WERI-Rb-1 (cell line): ENCODE results near the gene ARAP3.

ENCODE experiments used
- DNase-seq: peaks from one replicate; pipeline ENCODE4 v3.0.0-alpha.2; 2020
- H3K27ac ChIP-seq: fragments of 250-450 bp; sonication (Bioruptor Pico); 2 replicates; pipeline ENCODE4 v1.5.1; 2020; ENCODE audit warnings: mild to moderate bottlenecking, moderate library complexity
- H3K27me3 ChIP-seq: fragments of 250-450 bp; sonication (Bioruptor Pico); 2 replicates; pipeline ENCODE4 v1.5.1; 2021; ENCODE audit warnings: mild to moderate bottlenecking, low read depth, moderate library complexity; ENCODE audit not compliant: insufficient read depth, severe bottlenecking
- H3K36me3 ChIP-seq: fragments of 250-450 bp; sonication (Bioruptor Pico); 2 replicates; pipeline ENCODE4 v1.5.1; 2020; ENCODE audit warnings: mild to moderate bottlenecking, moderate library complexity
- H3K4me3 ChIP-seq: 2 replicates; pipeline ENCODE4 v1.5.1; 2011; ENCODE audit warnings: low read depth, mild to moderate bottlenecking, control low read depth, low read length
- H3K9me3 ChIP-seq: fragments of 250-450 bp; sonication (Bioruptor Pico); 2 replicates; pipeline ENCODE4 v1.5.1; 2021; ENCODE audit warnings: mild to moderate bottlenecking, moderate library complexity; ENCODE audit not compliant: severe bottlenecking
- TF ChIP-seq, protein P1 (sequence below): IDR thresholded peaks from 2 replicates; pipeline ENCODE4 v1.5.1; 2011; ENCODE audit warnings: low read depth, mild to moderate bottlenecking, control low read depth, inconsistent platforms, low read length

Gene ARAP3

DNA sequence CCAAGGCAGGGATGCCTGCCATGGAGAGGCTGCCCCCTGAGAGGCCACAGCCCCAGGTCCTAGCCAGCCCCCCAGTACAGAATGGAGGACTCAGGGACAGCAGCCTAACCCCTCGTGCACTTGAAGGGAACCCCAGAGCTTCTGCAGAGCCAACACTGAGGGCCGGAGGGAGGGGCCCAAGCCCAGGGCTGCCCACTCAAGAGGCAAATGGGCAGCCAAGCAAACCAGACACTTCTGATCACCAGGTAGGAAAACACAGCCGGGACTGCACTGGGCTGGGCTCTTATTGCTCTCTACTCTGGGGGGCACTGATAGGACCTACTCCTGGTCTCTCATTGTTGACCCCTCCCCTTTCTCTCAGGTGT lies 42.0 kb downstream of the ARAP3 start:
- peaks cover 22% of the 10 kb centered on the region for H3K36me3 ChIP-seq
- H3K27ac ChIP-seq, result no peak overlapping the region; the same call in 1 of the 2 replicates

DNA sequence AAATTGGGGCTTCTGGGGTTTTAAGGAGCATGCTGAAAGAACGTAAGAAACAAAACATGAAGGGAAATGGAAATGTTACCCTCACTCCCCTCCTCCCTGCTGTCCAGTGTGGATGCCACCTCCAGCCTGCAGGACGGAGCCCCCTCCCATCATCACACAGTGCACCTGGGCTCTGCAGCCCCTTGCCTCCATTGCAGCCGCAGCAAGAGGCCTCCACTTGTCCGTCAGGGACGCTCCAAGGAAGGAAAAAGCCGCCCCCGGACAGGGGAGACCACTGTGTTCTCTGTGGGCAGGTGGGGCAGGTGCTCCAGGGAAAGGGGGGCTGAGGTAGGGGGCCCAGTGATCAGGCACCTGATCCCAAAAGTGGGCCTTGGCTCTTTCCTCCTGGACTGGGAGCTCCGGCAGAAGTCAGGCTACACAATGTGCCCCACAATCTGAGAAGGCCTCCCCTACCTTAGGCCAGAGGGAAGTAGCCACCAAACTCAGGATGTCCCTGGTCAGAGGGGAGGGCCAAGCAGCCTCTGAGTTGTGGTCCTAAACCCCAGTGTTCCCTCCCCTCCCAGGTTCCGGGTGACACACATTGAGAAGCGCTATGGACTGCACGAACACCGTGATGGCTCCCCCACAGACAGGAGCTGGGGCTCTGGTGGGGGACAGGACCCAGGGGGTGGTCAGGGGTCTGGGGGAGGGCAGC lies 42.5 kb downstream of the ARAP3 start:
- Histone ChIP-seq H3K27ac (no peak overlapping the region; the same call in 1 of the 2 replicates), H3K9me3 (no peaks in the 10 kb centered on the region), H3K4me3 (no peak overlapping the region), H3K36me3 (peaks cover 27% of the 10 kb centered on the region), H3K27me3 (no peaks in the 10 kb centered on the region)
- TF ChIP-seq, protein P1, sequence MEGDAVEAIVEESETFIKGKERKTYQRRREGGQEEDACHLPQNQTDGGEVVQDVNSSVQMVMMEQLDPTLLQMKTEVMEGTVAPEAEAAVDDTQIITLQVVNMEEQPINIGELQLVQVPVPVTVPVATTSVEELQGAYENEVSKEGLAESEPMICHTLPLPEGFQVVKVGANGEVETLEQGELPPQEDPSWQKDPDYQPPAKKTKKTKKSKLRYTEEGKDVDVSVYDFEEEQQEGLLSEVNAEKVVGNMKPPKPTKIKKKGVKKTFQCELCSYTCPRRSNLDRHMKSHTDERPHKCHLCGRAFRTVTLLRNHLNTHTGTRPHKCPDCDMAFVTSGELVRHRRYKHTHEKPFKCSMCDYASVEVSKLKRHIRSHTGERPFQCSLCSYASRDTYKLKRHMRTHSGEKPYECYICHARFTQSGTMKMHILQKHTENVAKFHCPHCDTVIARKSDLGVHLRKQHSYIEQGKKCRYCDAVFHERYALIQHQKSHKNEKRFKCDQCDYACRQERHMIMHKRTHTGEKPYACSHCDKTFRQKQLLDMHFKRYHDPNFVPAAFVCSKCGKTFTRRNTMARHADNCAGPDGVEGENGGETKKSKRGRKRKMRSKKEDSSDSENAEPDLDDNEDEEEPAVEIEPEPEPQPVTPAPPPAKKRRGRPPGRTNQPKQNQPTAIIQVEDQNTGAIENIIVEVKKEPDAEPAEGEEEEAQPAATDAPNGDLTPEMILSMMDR, result no peak
- DNase-seq, result no peak

More for the DNA sequence above, 42.0 kb downstream of the ARAP3 start:
- no peak overlapping the region for H3K4me3 ChIP-seq
- H3K27me3 ChIP-seq, result no peaks in the 10 kb centered on the region
- no peak for DNase-seq
- no peaks in the 10 kb centered on the region for H3K9me3 ChIP-seq
- TF ChIP-seq, protein P1, result no peak

DNA sequence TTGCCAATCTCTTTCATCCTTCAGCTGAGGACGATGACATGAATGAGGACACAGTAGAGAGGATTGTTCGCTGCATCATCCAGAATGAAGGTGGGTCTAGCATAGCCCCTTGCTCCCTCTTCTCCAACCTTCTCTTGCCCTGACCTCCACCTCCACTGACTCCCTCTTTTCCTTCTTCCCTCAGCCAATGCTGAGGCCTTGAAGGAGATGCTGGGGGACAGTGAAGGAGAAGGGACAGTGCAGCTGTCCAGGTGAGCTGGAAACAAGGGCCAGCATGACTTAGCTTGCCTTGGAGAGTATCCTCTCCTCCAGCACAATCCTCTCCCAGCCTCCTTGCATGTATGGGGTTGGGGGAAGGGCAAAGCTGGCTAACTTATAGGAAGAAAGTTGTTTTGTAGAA lies 43.3 kb downstream of the ARAP3 start:
- DNase-seq, result no peak
- H3K4me3 ChIP-seq, result no peak overlapping the region
- H3K27ac ChIP-seq, result no peak overlapping the region
- H3K36me3 ChIP-seq, result peaks cover 34% of the 10 kb centered on the region
- TF ChIP-seq, protein P1, result no peak
- H3K9me3 ChIP-seq, result no peaks in the 10 kb centered on the region
- no peaks in the 10 kb centered on the region for H3K27me3 ChIP-seq

DNA sequence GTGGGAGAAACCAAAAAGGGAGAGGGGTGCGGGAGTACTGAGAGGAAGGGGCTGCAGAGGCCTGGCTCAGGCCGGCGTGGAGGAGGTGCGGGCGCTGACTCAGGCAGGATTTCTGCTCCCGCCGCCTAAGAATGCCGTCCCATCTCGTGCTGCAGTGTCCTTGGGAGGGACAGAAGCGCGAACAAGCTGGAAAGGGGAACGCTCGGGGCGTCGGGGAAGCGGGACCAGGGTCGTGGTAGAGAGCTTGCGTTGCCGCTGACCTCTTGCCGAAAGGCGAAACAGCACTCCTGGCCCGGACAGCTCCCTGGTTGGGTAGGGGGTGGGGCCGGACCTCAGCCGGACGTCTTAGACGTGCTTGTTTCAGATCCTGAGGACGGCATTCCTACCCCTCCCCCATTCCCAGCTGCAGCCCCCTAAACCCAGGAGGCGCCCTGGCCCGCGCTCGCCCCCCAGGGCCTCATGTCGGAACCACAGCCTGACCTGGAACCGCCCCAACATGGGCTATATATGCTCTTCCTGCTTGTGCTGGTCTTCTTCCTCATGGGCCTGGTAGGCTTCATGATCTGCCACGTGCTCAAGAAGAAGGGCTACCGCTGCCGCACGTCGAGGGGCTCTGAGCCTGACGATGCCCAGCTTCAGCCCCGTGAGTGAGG lies 44.1 kb downstream of the ARAP3 start:
- Histone ChIP-seq H3K9me3 (no peaks in the 10 kb centered on the region), H3K27me3 (no peaks in the 10 kb centered on the region), H3K27ac (peak overlapping the region; percentile 87), H3K4me3 (peak overlapping the region; percentile 78), H3K36me3 (peaks cover 40% of the 10 kb centered on the region)
- peak; percentile 80 for DNase-seq
- TF ChIP-seq, protein P1, result peak; percentile 57; the same call in 1 of the 2 replicates

DNA sequence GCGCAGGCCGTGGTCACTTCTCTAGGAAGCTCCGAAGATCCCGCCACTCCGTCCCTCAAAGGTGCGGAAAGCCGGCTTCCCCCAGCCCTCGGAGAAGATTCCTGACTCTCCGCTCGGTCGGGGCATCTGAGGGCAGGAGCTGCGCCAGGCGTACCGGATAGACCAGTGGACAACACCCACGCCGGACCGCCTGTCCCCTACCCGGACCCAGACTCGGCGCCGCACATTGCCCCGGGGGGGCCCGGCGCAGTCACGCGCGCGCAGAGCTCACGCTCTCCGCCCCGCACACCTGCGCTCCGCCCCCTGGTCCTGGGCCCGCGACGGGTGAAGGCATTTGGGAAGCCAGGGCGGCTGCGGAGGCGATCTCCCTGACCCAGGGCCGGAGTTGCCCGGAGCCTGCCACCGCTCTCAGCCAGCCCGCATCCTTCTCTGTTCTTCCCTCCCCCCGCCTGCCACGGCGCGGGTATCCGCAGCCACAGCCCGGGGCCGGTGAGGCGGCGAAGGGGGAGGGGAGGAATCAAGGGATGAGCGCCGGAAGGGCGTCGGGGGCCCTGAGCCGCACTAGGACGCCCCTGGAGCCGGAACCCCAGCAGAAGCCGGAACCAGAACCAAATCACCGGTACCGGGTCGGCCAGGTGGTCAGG lies 44.8 kb downstream of the ARAP3 start:
- DNase-seq, result peak; percentile 56
- TF ChIP-seq, protein P1, result no peak
- Histone ChIP-seq H3K27ac (peak overlapping the region; percentile 87), H3K9me3 (no peaks in the 10 kb centered on the region), H3K4me3 (peak overlapping the region; percentile 78), H3K36me3 (peaks cover 46% of the 10 kb centered on the region), H3K27me3 (no peaks in the 10 kb centered on the region)
